Measurements from ENCODE around the gene ADNP.

GRCh38 chr20:50904067-50904570 is 27.1 kb downstream of the ADNP start:
- TF ChIP-seq CTCF (IDR thresholded peaks at IDR 0.05) (no peak), POLR2A (IDR thresholded peaks at IDR 0.05) (no peak), EP300 (IDR thresholded peaks at IDR 0.05) (no peak)
